ENCODE results near the gene ANP32D.
"Not testable (repeated sequence)": the region's sequence is repeated elsewhere in the genome, so short reads cannot be mapped to it uniquely, and the experiment has no call there.

- not testable (repeated sequence) for TF ChIP-seq POLR2A (IDR thresholded peaks at IDR 0.05); CTCF (IDR thresholded peaks at IDR 0.05); POLR2AphosphoS5 (IDR thresholded peaks at IDR 0.05; ENCODE audit: insufficient read depth in 1 of 2, low read depth in 1 of 2)
Measured at GRCh38 chr12:48520381-48520780, 48.0 kb downstream of the ANP32D start.
